Activated T-helper 1 cell treated with anti-CD3 and anti-CD28 coated beads, Interleukin-2, amount 50 U/mL, for 16 hours (primary cell): Measurements from ENCODE around the gene XAF1.
"Not testable (repeated sequence)": the region's sequence is repeated elsewhere in the genome, so short reads cannot be mapped to it uniquely, and the experiment has no call there.

Experiments used
- DNase-seq, 2 donors: peaks; one replicate each; pipeline ENCODE4 v3.0.0-alpha.2; 2020; ENCODE audit warnings: low read depth in 1 of 2, low spot score in 1 of 2

The XAF1 gene

DNA sequence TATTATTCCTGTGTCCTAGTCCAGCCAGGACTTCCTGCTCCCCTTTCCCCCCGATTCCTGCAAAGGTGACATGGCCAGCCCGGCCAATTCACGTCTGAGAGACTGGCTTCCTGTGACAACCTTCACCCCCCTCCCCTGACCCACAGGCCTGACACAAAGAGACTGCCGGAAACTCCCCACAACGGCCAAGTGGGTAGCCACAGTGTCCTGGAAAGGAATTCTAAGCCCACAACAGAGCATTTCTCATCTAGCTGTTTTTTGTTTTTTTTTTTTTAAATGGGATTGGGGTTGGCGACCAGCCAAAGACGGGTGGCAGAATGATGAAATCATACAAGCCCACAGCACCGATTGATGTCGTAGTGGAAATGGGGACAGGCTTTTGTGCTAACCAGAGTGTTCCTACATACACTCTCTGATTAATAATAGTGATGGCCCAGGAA lies 2.8 kb upstream of the XAF1 start:
- DNase-seq = no peak

DNA sequence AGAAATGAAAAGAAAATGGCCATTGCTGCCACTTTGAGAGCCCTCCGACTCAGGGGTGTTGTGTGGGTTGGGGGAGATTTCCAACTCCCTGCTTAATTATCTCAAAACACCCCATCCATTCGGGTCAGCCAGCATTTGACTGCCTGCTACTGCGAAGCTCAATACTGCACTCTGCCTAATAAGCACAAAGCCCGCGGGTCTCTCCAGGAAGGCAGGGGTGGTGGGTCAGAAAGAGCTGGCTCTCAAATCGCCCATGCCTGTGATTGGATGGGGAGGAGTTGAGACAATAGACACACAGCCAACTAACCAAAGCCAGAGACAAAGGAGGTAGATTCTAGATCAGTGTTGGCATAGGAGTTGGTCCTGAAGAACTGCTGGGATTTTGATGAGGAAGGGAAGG lies 2.3 kb upstream of the XAF1 start:
- no peak for DNase-seq

DNA sequence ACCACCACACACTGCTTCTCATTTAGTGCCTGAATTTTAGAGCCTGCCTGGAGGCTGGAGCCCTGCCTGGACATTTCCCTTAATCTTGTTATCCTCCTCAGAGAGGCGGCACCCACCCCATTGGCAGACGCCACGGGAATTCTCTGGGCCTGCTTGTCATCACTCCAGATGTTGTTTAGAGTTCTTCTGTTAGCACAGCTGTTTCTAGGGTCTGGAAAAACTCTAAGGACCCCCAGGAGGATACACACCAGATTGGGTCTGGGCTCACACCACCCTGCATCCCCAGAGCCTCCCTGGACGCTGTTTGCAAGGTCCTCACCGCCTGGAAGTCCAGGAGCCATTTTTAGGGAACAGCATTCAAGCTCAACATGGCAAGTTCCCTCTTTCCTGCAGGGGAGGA lies 565 bp upstream of the XAF1 start:
- DNase-seq = no peak

DNA sequence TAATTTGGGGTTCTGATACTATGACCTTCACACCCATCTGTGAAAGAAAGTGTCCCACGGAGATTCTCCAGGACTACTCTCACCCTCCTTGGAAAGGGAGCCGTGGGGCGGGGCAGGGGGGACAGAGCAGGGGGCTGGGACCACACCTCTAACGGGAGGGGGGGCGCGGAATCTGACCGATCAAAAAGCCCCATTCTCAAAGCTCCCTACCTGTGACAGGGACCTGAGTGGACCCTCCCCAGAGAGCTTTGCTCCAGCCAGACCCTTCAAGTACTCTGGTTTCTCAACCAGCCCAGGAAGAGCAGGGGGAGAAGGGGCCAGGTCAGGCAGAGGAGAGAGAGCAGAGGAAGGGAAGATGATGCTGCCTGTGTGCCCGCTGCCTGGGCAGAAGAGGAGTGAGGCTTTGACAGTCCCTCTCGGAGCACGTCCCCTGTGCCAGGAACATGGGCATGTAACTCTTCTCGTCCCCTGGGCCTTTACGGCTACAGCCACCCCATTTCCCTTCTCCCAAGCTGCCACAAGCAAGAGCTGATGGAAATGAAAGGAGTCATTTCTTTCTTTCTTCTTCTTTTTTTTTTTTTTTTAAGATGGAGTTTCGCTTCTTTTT lies 682 bp downstream of the XAF1 start:
- no peak for DNase-seq

DNA sequence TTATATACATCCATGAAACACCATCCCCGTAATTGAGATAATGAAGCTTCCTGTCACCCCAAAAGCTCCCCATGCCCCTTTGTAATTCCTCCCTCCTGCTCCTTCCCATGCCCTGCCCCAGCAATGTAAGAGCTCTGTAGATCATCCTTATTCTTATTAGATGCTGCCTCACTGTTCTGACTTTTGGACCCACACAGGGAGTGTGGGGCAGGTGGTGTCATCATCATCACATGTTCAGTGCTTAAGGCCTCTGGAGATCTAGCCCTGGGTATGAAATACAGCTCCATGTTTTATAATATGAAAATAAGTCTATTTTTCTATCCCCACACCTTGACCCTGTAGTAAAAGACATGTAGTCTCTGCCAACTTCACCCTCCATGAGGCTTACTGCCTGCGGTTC lies 1.9 kb downstream of the XAF1 start:
- no peak for DNase-seq

DNA sequence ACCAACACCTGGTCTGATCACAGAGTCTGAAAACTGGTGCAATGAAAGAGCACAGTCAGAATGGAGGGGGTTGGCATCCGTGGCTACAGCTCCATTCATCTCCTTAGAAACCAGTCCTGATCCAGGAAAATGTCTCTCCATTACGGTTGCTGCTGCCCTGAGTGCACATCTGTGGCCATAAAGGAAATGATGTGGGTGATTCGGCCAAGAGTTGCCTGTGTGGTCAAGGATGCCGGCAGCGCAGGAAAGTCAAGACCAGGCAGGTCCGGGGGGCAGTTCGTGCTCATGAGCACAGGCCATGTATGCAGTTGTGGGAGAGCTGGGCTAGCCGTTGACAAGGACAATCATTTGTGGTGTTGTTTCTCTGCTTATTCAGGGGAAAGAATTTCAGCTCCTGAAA lies 5.9 kb downstream of the XAF1 start:
- no peak for DNase-seq

DNA sequence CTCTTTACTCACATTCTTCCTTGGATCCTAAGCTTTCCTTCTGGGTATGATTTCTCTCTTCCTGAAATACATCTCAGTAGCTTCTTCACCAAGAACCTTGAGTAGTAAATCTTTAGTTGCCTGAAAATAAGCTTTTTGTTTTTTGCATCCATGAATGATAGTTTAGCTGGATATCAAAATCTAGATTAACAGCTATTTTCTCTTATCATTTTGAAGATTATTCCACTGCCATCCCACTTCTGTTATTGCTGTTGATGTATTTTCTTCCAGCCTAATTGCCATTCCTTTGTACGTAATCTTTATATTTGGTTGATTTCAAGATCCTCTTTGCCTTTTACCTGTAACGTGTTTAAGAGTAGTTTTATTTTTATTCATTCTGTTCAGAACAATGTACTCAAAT lies 12.6 kb downstream of the XAF1 start:
- no peak for DNase-seq

DNA sequence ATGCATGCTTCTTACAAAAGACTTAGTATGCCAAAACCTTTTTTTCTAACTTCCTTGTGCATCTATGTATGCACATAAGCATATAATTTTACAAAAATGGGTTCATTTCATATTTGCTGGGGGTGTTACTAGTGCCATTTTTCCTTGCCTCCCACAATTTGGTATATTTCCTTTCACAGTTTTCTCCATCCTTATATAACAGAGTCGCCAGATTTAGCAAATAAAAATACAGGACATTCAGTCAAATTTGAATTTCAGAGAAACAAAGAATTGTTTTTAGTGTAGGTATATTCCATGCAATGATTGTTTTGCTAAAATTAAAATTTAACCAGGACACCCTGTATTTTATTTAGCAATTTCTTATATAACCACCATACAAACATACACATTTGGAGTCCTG lies 16.2 kb downstream of the XAF1 start:
- DNase-seq = no peak

DNA sequence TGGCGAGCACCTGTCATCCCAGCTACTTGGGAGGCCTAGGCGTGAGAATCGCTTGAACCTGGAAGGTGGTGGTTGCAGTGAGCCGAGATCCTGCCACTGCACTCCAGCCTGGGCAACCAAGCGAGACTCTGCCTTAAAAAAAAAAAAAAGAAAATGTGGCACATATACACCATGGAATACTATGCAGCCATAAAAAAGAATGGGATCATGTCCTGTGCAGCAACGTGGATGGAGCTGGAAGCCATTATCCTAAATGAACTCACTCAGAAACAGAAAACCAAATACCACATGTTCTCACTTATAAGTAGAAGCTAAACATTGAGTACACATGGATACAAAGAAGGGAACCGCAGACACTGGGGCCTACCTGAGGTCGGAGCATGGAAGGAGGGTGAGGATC lies 19.1 kb downstream of the XAF1 start:
- not testable (repeated sequence) for DNase-seq

DNA sequence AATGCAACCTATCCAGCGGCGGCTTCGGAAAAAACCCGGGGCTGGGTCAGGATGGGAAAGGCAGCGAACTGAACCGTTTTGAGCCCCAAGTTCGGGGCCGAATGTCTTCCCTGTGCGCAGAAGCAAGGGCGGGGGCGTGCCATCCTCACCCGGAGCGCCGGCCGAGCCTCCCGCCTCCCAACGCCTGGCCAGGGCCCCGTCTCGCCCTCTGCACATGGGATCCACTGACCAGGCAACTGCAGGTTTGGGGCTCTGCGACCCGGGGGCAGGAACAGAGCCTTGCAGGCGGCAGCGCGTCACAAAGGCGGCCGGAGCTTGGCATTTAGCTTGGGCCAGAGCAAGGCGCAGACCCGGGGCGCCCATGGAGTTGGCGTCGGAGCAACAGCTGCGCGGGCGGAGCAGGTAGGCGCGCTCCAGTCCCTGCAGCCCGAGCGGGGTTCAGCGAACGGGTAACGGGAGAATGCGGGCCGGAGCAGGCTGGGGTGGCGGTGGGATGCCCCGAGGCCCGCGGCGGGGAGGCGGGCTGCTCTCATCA lies 20.1 kb downstream of the XAF1 start, which contains the start of gene FBXO39:
TSS of gene FBXO39 (plus strand) at position 345 of the 535 bp plus-strand sequence. CDS start 3,654 bp downstream, outside the sequence.
- DNase-seq = no peak

DNA sequence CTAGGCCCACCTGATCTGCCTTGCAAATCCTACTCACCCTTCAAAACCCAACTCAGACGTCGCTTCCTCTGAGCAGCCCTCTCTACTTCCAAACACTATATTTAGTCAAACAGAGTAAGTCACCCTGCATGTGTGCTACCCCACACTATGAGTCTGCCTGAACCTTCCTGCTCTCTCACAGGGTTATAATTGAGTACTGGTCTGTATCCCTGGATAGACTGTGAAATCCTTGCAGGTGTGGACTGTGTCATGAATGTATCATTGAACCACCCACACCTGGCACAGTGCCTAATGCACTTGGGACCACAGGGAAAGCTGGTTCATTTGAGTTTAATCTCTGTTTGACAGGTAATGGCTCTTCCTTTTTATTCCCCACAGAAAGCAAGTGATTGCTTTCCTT lies 23.6 kb downstream of the XAF1 start:
- DNase-seq = no peak

DNA sequence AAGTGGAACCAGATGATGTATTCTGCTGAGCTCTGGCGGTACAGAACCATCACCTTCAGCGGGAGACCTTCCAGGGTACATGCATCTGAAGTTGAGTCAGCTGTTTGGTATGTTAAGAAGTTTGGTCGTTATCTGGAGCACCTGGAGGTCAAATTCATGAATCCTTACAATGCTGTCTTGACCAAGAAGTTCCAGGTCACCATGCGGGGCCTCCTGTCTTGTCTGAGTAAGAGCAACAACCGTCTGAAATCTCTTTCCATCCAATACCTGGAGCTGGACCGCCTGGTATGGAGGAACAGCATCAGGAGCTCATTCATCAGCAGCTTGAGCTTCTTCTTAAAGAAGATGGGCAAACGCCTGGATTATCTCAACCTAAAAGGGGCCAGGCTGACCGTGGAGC lies 24.2 kb downstream of the XAF1 start:
- no peak for DNase-seq

DNA sequence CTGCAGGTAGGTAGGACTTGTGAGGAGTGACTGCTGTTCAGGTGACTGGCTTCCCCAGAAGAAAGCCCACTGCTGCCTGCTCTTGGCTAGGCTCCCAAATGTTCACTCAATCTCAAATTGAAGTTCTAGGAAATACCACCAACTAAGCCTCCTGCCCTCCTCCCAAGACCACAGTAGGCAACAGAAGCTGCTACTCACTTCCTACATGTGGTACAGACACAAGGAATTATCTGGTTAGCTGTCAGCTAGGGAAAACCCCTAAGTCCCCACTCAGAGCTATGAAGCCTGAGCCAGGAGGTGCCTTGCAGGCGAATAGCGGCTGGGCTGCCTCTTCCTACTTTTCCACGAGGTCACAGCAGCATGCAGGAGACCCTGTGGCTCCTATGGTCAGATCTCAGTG lies 25.0 kb downstream of the XAF1 start:
- DNase-seq = no peak

DNA sequence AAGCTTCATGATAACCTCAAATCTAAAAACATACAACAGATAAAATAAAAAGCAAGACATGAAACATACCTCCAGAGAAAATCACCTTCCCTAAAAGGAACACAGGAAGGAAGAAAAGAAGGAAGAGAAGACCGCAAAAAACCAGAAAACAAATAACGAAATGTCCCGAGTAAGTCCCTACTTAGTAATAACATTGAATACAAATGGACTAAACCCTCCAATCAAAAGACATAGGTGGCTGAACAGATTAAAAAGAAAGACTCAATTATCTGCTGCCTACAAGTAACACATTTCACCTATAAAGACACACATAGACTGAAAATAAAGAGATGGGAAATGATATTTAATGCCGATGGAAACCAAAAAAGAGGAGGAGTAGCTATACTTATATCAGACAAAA lies 26.4 kb downstream of the XAF1 start:
- no peak for DNase-seq

DNA sequence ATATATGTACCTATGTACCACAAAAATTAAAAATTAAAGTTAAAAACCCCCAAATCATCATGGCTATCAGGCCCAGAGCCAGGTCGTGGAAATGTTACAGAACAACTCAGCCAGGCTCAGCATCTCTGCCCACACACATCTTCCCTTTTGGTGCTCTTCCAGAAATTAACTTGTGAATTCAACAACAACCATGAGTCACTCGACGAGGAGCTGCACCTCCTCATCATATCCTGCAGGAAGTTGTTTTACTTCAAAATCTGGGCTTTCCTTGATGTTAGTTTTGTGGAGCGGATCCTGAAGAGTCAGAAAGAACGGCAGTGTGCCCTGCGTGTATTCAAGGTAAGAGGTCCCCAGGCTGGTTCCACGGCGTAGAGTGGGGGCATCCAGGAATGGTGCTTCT lies 30.8 kb downstream of the XAF1 start:
- no peak for DNase-seq

DNA sequence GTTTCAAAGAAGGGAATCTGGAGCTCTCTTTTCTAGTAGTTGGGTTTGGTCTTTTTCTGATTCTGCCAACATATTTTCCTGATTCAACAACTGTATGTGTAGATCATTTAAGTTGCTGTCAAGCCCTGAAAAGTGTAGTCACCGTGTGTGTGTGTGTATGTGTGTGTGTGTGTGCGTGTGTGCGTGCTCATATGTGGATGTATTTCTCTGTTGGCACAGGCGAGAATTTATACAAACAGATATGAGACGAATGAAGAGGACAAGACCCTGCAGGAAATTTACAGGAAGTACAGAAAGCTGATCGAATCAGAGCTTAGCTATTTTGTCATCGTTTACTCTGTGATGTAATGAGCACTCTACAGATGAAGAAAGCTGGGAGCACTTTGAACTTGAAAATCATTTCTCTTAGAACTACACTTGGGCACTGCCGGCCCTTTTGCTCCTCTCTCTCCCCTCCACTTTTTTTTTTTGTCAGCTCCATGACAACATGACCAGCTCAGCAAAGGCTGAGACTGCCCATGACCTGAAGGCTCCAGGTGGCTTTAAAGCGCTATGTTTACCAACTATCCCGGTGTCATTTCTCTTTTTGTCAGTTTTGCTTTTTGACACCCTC lies 31.3 kb downstream of the XAF1 start:
- DNase-seq = no peak

DNA sequence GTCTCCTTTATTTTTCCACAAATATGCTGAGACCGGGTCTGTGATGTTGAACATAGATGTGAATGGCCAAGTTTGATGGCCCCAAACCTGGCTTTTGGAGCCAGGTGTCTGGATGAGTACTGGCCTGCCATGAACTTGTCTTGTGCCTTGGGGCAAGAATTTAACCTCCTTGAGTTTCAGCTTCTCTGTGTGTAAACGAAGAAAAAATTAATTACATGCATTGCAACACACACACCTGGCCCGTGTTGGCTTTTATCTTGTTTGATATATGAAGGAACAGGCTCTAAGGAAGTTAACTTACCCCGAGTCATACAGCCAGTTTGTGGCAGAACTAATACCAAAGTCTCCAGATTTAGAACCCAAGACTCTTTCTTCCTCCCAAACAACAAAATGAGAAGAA lies 33.3 kb downstream of the XAF1 start:
- DNase-seq = no peak

DNA sequence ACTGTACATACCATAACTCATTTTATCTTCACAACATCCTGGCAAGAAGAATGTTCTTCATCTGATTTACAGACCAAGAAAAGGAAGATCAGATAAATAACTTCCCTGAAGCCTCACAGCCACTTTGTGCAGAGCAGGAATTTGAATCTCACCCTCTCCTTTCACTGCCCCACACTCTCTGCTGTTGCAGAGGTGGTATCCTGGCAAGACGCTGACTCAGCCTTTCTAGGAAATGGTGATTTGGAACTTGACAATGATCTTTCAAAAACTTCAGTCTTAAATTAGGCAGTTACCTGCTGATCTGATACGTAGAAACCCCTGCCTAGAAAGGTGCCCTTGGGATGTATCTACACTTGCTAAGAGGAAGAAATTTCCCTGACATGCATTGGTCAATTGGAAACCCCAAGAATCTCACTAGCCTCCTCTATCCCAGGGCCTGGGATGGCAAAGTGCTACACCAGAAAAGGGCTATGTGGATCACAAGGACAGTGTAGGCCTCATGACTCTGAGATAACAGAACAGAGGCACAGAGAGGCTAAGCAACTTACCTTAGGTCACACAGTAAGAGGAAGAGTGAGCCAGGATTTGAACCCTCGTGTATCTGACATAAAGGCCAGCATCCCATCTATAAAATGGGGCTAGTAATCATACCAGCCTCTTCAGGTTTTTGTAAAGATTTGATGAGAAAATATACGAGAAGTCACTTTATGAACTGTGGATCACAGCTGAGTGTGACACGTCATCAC lies 38.1 kb downstream of the XAF1 start:
- DNase-seq = no peak

DNA sequence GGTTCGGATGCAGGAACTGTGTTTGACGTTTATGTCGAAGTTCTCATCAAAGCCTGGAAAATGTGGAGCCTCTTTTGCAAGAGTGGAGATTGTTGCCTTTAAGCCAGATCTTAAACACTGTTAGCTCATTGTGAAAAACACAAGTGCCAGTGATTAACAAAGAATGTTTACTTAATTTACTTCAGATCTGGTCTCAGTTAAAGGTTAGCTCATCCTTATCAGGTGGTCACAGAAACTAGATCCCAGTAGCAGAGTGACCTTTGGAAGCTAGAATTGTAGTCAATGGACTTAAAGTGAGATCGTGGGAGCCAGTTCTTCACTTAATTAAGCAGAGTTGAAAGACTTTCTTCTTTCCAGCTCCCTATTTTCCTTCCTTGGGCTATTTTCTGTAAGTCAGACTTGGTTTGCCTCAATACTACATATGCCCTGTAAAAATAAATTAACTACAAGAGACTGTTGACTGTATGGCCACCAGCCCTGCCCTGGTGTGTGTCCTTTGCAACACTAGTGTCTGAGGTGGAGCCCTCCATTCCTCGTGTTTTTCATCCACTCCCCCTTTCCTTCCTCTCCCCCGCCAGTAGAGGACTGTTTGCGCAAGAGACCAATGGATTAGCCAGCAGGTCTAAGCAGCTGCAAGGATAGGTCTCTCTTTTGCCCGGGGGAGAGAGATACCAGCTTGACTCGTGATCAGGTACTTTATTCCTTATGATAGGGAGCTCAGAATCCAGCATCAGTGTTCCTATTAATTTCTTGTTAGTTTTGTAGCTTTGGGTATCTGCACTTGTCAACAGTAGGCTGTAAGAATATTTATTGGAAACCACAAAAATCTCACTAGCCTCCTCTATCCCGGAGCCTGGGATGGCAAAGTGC lies 40.4 kb downstream of the XAF1 start:
- DNase-seq = no peak

DNA sequence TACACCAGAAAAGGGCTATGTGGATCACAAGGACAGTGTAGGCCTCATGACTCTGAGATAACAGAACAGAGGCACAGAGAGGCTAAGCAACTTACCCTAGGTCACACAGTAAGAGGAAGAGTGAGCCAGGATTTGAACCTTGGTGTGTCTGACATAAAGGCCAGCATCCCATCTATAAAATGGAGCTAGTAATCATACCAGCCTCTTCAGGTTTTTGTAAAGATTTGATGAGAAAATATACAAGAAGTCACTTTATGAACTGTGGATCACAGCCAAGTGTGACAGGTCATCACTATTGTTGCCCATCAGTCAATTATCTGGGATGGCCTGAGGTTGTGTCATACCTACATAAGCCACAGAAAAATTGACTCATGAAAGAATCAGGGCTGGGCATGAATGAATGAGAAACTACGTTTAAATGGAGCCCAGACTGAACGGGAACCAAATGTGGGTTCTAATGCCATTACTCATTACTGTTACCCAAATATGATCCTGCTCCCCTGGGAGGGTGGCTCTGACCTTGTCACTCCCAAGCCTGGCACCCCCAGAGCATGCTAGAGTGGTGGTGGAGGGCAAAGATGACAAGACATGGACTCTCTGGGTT lies 41.1 kb downstream of the XAF1 start:
- DNase-seq = no peak
